Amygdala (tissue), 56 donors: ENCODE data around the gene CCDC187.
"Not testable (repeated sequence)": the region's sequence is repeated elsewhere in the genome, so short reads cannot be mapped to it uniquely, and the experiment has no call there.

Experiments used
- DNase-seq, 56 donors: peaks; one replicate each; lab custom pipeline; 2025; lab: John Stamatoyannopoulos, UW

Gene CCDC187

DNA sequence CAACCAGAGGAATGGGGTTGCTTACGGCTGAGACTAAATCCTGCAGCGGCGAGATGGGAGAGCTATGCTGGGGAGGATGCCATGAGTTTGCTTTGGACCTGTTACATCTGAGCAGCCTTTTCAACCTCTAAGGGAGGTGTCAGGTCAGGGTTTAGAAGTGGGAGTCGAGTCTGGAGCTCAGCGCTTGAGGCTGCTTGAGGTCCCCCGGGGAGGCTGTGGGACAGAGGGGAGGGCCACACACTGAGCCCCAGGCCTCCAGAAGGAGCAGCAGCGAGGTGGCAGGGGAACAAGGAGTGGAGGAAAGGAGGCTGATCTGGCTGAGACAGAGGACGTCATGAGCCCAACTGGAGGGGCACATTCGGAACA, 56.4 kb downstream of the CCDC187 start:
- no peak for DNase-seq

- no peak for DNase-seq
These were observed 56.9 kb downstream of the CCDC187 start for GRCh38 chr9:136246849-136247550.

- DNase-seq = peak in 54 of 56 donors; percentile 32 to 92 (median 78)
These were observed 58.4 kb downstream of the CCDC187 start, which contains the start of gene QSOX2 for GRCh38 chr9:136245219-136246150. QSOX2 (minus strand) TSS chr9:136245812; CDS start chr9:136245803, 9 bp downstream.

GRCh38 chr9:136244969-136245218, 59.0 kb downstream of the CCDC187 start:
- DNase-seq = no peak

DNA sequence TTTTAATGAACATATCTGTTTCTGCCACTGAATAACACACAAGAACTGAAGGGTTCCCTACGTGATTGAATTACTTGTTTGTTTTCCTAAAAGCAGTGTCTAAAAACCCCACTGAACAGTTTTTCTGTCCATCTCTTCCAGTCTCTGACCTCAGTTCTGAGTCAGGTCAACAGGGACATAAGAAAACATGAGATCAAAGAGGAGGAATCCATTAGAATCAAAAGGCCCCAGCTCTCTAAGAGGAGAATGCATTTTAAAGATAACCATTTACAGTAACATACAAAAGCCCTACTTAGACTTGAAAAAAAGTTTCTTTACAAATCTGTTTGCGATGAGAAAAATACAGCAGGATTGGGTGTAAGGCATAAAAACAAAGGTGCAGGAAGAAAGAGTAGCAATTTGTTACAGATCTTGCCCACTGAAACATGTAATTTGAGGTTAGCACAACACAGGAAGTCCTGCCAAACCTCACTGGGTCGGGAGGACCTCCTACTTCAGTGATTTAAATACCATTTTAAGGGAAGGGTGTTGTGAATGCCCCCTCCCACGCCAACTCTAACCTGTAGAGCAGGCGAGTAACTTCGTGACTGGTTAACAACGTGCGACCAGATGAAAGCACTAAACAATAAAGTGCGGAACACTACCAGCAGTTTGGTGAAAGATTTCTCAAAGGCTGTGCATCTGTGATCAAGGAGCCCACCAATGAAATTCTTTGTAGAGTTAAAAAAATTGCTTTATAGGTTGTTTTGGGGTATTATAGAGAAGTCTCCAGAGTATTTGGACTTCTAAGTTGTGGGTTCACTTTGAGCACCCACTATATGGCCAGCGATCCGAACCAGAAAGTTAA, 59.5 kb downstream of the CCDC187 start:
- no peak for DNase-seq

DNA sequence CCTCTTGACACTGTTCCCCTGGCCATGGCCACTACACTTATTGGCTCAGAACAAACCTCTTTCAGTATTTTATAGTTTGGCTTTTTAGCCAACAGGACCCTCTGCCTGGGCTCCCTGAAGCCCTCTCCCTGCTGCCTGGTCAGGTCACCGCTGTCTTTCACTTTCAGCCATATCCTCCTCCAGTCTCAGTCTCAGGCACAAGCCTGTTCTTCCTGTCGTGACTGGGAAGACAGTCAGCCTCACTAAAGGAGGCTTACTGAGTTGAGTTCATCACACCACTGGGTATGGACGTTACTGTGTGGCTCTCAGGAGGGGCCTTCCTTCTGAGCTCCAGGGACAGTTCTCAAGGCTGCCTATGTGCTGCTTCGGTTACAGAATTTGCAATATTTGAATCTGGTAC, 60.3 kb downstream of the CCDC187 start:
- DNase-seq = no peak

DNA sequence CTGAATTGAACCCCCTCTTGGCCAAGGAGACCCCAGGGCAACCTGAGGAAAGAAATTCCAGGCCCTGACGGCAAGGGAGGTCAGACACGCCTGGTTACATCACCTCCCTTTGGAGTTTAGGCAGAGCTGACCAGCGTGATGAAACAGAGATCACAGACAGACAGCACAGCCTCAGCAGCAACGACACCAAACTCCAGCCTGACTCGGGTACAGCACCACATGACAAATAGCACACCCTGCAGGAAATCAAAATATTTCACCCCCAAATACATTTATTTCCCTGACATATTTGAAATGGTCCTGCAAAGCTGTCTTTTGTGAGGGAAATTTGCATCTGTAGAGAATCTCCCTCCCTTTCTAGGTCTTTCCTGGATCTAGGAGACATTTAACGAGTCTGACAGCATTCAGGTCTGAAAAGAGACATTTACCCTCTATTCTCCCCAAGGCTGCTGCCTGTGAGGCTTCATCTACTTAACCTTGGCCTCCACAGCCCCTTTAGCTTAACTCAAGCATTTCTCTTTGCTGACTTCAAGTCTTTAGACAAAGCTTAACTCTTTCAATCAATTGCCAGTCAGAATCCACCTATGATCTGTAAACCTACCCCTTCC, 60.9 kb downstream of the CCDC187 start:
- no peak for DNase-seq

DNA sequence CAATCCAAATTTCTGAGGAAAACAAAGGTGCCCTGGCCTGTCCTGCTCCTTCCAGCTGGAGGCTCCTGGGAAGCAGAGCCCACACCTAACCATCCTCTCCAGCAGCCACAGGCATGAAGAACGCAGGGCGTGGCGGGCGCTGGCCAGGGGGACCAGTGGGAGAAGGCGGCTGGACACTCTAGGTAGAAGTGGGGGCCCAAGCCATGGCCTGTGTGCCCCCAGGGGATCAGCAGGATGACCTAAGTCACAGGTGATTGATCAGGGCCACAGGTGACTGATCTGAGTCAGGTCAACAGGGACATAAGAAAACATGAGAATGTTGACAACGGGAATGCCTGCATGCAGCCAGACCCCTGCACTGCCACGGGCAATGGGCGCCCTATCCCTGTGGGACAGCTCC, 61.6 kb downstream of the CCDC187 start:
- no peak for DNase-seq

DNA sequence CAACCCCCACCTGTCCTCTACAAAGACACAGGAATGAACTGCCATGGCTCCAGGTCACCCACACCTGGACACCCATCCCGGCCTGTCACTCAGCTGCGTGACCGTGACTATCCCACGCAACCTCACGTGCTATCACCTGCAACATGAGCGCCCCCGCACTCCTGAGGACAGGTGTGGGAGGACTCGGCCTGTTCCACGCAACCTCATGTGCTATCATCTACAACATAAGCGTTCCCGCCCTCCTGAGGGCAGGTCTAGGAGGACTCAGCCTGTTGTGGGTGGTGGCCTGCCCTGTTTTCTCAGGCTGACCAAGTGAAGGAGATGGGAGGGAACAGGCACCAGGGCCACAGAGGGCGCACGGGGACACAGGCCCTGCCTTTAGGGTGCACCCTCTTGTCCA, 62.4 kb downstream of the CCDC187 start:
- no peak for DNase-seq

DNA sequence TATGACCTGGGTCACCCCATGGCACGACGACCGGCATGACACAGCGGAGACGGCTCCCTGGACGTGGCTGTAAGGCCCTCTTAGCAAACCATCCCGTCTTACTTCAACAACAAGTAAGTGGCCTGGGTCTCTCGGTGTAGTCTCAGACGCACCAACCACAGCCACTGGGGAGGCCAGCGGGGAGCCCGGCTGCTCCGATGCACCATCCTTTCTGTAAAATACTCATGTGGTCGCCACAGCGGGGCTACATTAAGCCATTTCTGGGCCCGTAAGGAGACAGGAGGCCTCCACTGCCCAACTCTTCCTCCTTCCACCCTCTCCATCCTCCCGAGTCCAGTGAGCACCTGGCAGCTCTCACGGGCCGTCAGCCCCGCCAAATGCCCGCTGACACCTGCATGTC, 63.0 kb downstream of the CCDC187 start:
- DNase-seq = no peak

- no peak for DNase-seq
These were observed 63.9 kb downstream of the CCDC187 start for GRCh38 chr9:136239983-136240330.

DNA sequence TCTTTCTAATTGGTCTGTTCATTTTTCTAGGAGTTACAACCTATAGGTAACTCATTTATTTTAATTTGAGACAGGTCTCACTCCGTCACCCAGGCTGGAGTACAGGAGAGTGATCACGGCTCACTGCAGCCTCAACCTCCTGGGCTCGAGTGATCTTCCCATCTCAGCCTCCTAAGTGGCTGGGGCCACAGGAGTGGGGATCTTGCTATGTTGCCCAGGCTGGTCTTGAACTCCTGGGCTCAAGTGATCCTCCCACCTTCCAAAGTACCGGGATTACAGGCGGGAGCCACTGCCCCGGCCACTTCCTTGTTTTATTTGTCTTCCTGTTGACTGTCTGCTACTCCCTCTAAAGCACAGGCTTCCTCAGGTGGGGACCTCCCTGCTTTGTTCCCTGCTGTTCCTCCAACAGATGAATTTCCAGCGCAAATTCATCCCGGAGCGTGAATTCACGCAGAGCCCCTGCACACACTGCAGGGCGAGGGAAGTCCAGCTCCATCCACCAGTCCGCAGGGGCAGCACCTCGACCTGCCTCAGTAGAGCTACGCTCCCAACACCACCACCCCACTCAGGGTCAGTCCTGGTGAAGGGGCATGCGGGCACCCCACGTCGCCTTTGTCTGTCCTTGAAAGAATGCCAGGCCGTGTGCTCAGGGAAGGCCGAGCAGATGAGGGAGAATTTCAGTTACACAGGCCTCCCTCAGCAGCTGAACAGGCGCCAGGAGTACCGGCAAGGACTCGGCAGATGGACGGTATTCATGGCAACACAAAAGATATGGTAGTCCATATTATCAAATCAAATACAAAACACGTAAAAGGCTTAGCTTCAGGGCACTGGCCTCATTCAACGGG, 64.5 kb downstream of the CCDC187 start:
- DNase-seq = peak in 1 of 56 donors; percentile 7

DNA sequence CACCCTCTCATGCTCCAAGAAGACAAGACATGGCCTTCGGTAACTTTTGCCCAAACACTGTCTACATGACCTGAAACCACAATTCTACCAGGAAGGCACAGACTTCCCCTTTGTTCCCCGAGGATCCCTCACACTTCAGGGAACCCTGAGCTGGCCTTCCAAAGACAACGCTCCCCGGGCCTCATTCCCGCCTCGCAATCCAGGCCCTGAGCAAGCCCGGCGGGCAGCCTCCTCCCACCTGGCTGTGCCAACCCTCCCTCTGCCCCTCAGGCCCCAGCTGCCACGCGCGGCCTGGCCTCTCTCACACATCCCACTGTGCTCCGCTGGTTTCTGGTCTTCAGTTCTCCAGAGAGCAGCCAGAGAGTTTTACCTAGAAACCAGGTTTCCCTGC, 65.6 kb downstream of the CCDC187 start:
- DNase-seq = no peak

- DNase-seq = no peak
These were observed 66.2 kb downstream of the CCDC187 start for GRCh38 chr9:136237486-136238341.

DNA sequence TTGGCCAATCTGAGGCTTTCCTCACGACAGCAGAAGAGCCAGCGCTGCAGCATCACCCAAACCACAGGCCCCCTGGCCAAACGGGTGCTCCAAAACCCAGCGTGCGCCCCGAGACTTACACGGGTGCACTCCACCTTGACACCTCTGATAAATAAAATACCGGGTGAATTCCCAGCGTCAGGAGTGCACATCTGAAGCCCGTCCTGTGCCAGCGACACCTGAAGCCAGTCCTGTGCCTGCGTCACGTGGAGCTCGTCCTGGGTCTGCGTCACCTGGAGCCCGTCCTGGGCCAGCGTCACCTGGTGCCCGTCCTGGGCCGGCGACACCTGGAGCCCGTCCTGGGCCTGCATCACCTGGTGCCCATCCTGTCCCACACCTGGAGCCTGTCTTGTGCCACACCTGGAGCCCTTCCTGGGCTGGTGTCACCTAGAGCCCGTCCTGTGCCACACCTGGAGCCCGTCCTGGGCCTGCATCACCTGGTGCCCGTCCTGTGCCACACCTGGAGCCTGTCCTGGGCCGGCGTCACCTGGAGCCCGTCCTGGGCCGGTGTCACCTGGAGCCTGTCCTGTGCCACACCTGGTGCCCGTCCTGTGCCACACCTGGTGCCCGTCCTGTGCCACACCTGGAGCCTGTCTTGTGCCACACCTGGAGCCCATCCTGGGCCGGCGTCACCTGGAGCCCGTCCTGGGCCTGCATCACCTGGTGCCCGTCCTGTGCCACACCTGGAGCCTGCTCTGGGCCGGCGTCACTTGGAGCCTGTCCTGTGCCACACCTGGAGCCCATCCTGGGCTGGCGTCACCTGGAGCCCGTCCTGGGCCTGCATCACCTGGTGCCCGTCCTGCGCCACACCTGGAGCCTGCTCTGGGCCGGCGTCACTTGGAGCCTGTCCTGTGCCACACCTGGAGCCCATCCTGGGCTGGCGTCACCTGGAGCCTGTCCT, 67.2 kb downstream of the CCDC187 start:
- not testable (repeated sequence) for DNase-seq

- no peak for DNase-seq
These were observed 68.0 kb downstream of the CCDC187 start for GRCh38 chr9:136235709-136236455.

DNA sequence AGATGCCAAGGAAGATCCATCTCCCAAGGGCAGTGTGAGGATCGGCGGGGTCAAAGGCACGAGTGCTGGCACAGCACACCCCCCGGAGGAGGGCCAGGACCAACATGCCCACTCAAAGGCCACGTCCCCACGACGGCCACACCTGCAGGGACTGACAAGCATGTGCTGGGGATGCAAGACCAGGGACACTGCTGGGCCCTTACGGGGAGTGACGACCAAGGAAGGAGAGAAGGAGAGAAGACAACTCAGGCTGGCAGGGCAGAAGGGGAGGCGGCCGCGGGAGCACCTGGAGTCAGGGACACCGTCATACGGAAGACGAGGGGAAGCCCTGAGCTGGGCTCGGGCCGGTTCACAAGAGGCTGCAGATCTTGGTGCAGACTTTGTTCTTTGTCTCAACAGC, 68.7 kb downstream of the CCDC187 start:
- no peak for DNase-seq
